Measurements from ENCODE around the gene IFT81. TPM values are rescaled to one million over a fixed set of nuclear protein-coding genes. Genes with fewer than 3 reads are reported as not detected.

Gene IFT81
- total and polyA plus RNA-seq, 2 experiments from 2014 or later, result 17.5 to 22.3 TPM

GRCh38 chr12:110105986-110106385 is 18.2 kb upstream of the IFT81 start (continued):
- TF ChIP-seq EZH2phosphoT487 (IDR thresholded peaks at IDR 0.05; ENCODE audit: unreplicated experiment) (no peak), ZNF114 (CRISPR knock-in tag; IDR thresholded peaks at IDR 0.05) (no peak)

- Mint-ChIP-seq H3K9me3 (no peaks in the 10 kb centered on the region), H3K27me3 (ENCODE audit: insufficient read depth, low read depth, poor library complexity) (peaks cover 11% of the 10 kb centered on the region), H3K4me1 (peaks cover 15% of the 10 kb centered on the region), H3K4me3 (no peak overlapping the region), H3K27ac (no peak overlapping the region), H3K36me3 (ENCODE audit: low read depth) (no peaks in the 10 kb centered on the region)
- no peaks in the 10 kb centered on the region for H3K4me1 ChIP-seq (ENCODE audit: insufficient read depth)
- peak overlapping the region; percentile 85; the same call in 1 of the 2 replicates for H2AFZ ChIP-seq
- no peaks in the 10 kb centered on the region; the same call in 1 of the 2 replicates for H3K9me2 ChIP-seq (ENCODE audit: insufficient read depth)
- H3F3A ChIP-seq (replicated peaks; ENCODE audit: low read depth), result no peaks in the 10 kb centered on the region
- H3K4me3 ChIP-seq, result no peak overlapping the region
- no peaks in the 10 kb centered on the region for H3K79me2 ChIP-seq (replicated peaks; ENCODE audit: insufficient read depth)
- no peaks in the 10 kb centered on the region for H4K20me1 ChIP-seq (replicated peaks; ENCODE audit: insufficient read depth)
- H3K36me3 ChIP-seq (ENCODE audit: insufficient read depth), result no peaks in the 10 kb centered on the region
- no peak for TF ChIP-seq JUNB (IDR thresholded peaks at IDR 0.05; ENCODE audit: unreplicated experiment)
- H3K27ac ChIP-seq (ENCODE audit: low read depth), result no peak overlapping the region
- no peaks in the 10 kb centered on the region for H3K27me3 ChIP-seq (ENCODE audit: insufficient read depth)
- DNase-seq (ENCODE audit: low spot score) (no peak), ATAC-seq (no peak)
- H3K4me2 ChIP-seq, result no peak overlapping the region
Measured at GRCh38 chr12:110107369-110108281, 16.5 kb upstream of the IFT81 start.

DNA sequence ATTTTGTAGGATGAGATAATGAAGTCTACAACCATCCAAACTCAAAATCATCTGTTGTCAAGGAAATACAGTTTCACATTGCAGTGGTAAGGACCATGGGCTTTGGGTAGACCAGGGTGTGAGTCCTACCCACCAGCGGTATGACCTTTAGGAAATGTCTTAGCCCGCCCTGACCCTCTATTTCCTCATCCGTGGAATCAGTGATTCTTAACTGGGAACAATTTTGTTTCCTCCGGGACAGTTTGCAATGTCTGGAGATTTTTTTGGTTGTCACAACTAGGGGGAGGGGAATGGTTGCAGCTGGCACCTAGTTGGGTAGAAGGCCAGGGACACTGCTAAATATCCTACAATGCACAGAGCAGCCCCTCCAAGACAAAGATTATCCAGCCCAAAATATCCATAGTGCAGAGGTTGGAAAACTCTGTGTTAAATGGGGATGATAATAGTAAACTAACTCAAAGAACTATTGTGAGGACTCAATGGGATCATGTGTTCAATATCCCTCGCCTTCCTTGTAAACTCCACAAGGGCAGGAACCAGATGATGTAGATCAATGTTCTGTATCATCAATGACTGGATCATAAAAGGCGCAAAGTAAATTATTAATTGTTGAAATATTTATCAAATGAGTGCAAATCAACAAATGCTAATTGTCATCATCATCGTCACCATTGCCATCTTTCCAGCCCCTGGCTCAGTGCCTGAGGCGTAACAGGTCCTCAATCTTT is 15.7 kb upstream of the IFT81 start:
- H3K4me3 Mint-ChIP-seq, result no peak overlapping the region
- H3K27ac ChIP-seq (ENCODE audit: low read depth), result no peak overlapping the region
- DNase-seq (ENCODE audit: low spot score) (no peak), ATAC-seq (no peak)
- H3K36me3 ChIP-seq (ENCODE audit: insufficient read depth), result no peaks in the 10 kb centered on the region
- H2AFZ ChIP-seq, result peak overlapping the region; percentile 85; the same call in 1 of the 2 replicates
- no peaks in the 10 kb centered on the region for H3K27me3 ChIP-seq (ENCODE audit: insufficient read depth)
- peaks cover 11% of the 10 kb centered on the region for H3K27me3 Mint-ChIP-seq (ENCODE audit: insufficient read depth, low read depth, poor library complexity)
- no peaks in the 10 kb centered on the region for H3K79me2 ChIP-seq (replicated peaks; ENCODE audit: insufficient read depth)
- no peaks in the 10 kb centered on the region for H3K9me3 Mint-ChIP-seq
- H3K36me3 Mint-ChIP-seq (ENCODE audit: low read depth), result no peaks in the 10 kb centered on the region
- no peak overlapping the region for H3K4me3 ChIP-seq
- H3K4me2 ChIP-seq, result no peak overlapping the region
- H3K9me2 ChIP-seq (ENCODE audit: insufficient read depth), result no peaks in the 10 kb centered on the region
- no peaks in the 10 kb centered on the region for H3F3A ChIP-seq (replicated peaks; ENCODE audit: low read depth)
- H3K4me1 Mint-ChIP-seq, result peaks cover 15% of the 10 kb centered on the region
- TF ChIP-seq CREB1 (CRISPR knock-in tag; IDR thresholded peaks at IDR 0.05; ENCODE audit: low read depth) (no peak), JUNB (IDR thresholded peaks at IDR 0.05; ENCODE audit: unreplicated experiment) (no peak), CTCF (conservative IDR thresholded peaks at IDR 0.05; ENCODE audit: low read depth in 2 of 2) (no peak), ZNF331 (CRISPR knock-in tag; IDR thresholded peaks at IDR 0.05; ENCODE audit: low read depth) (no peak), STAT1 (IDR thresholded peaks at IDR 0.05; ENCODE audit: unreplicated experiment) (no peak), ZNF114 (CRISPR knock-in tag; IDR thresholded peaks at IDR 0.05) (no peak), POLR2AphosphoS5 (IDR thresholded peaks at IDR 0.05; ENCODE audit: low read depth) (no peak), NANOG (IDR thresholded peaks at IDR 0.05; ENCODE audit: borderline replicate concordance) (no peak)
- TF ChIP-seq, protein P1, sequence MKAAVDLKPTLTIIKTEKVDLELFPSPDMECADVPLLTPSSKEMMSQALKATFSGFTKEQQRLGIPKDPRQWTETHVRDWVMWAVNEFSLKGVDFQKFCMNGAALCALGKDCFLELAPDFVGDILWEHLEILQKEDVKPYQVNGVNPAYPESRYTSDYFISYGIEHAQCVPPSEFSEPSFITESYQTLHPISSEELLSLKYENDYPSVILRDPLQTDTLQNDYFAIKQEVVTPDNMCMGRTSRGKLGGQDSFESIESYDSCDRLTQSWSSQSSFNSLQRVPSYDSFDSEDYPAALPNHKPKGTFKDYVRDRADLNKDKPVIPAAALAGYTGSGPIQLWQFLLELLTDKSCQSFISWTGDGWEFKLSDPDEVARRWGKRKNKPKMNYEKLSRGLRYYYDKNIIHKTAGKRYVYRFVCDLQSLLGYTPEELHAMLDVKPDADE (IDR thresholded peaks at IDR 0.05), result no peak
- H4K20me1 ChIP-seq (replicated peaks; ENCODE audit: insufficient read depth), result no peaks in the 10 kb centered on the region
- H3K27ac Mint-ChIP-seq, result no peak overlapping the region
- no peaks in the 10 kb centered on the region for H3K4me1 ChIP-seq (ENCODE audit: insufficient read depth)

All from GM23338 (cell line).